ENCODE results near the gene SLC2A8.

SLC2A8 gene

GRCh38 chr9:127388037-127388855, 8.7 kb upstream of the SLC2A8 start:
- peak; percentile 74 to 91 (median 90) for DNase-seq
- Histone ChIP-seq H3K9me3 (ENCODE audit: control extremely low read depth in 1 of 5, control insufficient read depth in 4 of 5, insufficient read depth in 2 of 5, low read depth in 1 of 5, low read length in 4 of 5) (no peaks in the 10 kb centered on the region), H3K4me1 (ENCODE audit: control extremely low read depth in 1 of 4, control insufficient read depth in 4 of 4, insufficient read depth in 4 of 4, low read length in 3 of 4) (peaks cover 5 to 36% (median 20%) of the 10 kb centered on the region in 4 experiments), H3K4me3 (ENCODE audit: control insufficient read depth in 1 of 7, extremely low read depth in 1 of 7, insufficient read depth in 4 of 7, low read depth in 2 of 7, low read length in 6 of 7) (no peak overlapping the region), H3K27ac (ENCODE audit: insufficient read depth in 1 of 2, low read depth in 1 of 2, low read length in 2 of 2, poor library complexity in 1 of 2, severe bottlenecking in 2 of 2) (no peak overlapping the region), H3K36me3 (ENCODE audit: control insufficient read depth in 4 of 4, insufficient read depth in 4 of 4, low read length in 3 of 4) (no peaks in the 10 kb centered on the region), H3K27me3 (replicated peaks in 2 of 5; ENCODE audit: control insufficient read depth in 4 of 5, insufficient read depth in 5 of 5, low read length in 4 of 5) (peaks cover 3 to 36% (median 5%) of the 10 kb centered on the region in 5 experiments)
- POLR2A ChIA-PET, result interaction anchor here (1.2 kb wide), 1 partner anchor 69 kb away, joined by 3 read pairs; no protein-coding TSS in a partner anchor
- CTCF ChIA-PET, result interaction anchor here (0.6 to 1.8 kb wide), 4 partner anchors 11 to 383 kb away, joined by 3 to 6 read pairs (median 3); no protein-coding TSS in a partner anchor
- 28% methylated on average over 6 of the region's 10 CpGs for WGBS (ENCODE audit: insufficient coverage)

DNA sequence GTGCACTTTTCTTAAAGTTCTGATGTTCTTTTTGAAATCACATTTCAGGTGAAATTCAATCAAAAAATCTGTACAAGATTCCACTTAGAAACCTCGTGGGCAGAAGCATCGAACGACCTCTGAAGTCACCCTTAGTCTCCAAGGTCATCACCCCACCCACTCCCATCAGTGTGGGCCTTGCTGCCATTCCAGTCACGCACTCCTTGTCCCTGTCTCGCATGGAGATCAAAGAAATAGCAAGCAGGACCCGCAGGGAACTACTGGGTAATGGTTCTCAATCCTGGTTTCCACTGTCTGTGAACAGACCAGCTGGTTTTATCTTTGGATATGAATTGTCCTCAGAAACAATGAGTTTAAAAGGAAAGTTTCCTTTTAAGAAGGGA, 8.1 kb upstream of the SLC2A8 start:
- peaks cover 3 to 32% (median 4%) of the 10 kb centered on the region in 5 experiments for H3K27me3 ChIP-seq (replicated peaks in 2 of 5; ENCODE audit: control insufficient read depth in 4 of 5, insufficient read depth in 5 of 5, low read length in 4 of 5)

GRCh38 chr9:127389381-127390247, 7.4 kb upstream of the SLC2A8 start:
- Histone ChIP-seq H3K27me3 (replicated peaks in 2 of 5; ENCODE audit: control insufficient read depth in 4 of 5, insufficient read depth in 5 of 5, low read length in 4 of 5) (peaks cover 3 to 25% (median 4%) of the 10 kb centered on the region in 5 experiments), H3K4me1 (ENCODE audit: control extremely low read depth in 1 of 4, control insufficient read depth in 4 of 4, insufficient read depth in 4 of 4, low read length in 3 of 4) (peaks cover 5 to 36% (median 20%) of the 10 kb centered on the region in 4 experiments), H3K4me3 (ENCODE audit: control insufficient read depth in 1 of 7, extremely low read depth in 1 of 7, insufficient read depth in 4 of 7, low read depth in 2 of 7, low read length in 6 of 7) (peak overlapping the region in 1 of 7 experiments; percentile 12), H3K27ac (ENCODE audit: insufficient read depth in 1 of 2, low read depth in 1 of 2, low read length in 2 of 2, poor library complexity in 1 of 2, severe bottlenecking in 2 of 2) (no peak overlapping the region), H3K36me3 (ENCODE audit: control insufficient read depth in 4 of 4, insufficient read depth in 4 of 4, low read length in 3 of 4) (no peaks in the 10 kb centered on the region), H3K9me3 (ENCODE audit: control extremely low read depth in 1 of 5, control insufficient read depth in 4 of 5, insufficient read depth in 2 of 5, low read depth in 1 of 5, low read length in 4 of 5) (no peaks in the 10 kb centered on the region)
- no peak for DNase-seq
- ChIA-PET CTCF (interaction anchor here (0.6 to 1.8 kb wide), 2 partner anchors 10 to 18 kb away, joined by 5 to 6 read pairs; no protein-coding TSS in a partner anchor), POLR2A (no interaction called here)
- WGBS (ENCODE audit: insufficient coverage), result 10% methylated on average over 1 of the region's 4 CpGs

More for the DNA sequence above, 8.1 kb upstream of the SLC2A8 start:
- no peaks in the 10 kb centered on the region for H3K9me3 ChIP-seq (ENCODE audit: control extremely low read depth in 1 of 5, control insufficient read depth in 4 of 5, insufficient read depth in 2 of 5, low read depth in 1 of 5, low read length in 4 of 5)
- 88% methylated on average over 6 of the region's 6 CpGs for WGBS (ENCODE audit: insufficient coverage)
- no peak overlapping the region for H3K4me3 ChIP-seq (ENCODE audit: control insufficient read depth in 1 of 7, extremely low read depth in 1 of 7, insufficient read depth in 4 of 7, low read depth in 2 of 7, low read length in 6 of 7)
- no peaks in the 10 kb centered on the region for H3K36me3 ChIP-seq (ENCODE audit: control insufficient read depth in 4 of 4, insufficient read depth in 4 of 4, low read length in 3 of 4)
- DNase-seq, result no peak
- H3K4me1 ChIP-seq (ENCODE audit: control extremely low read depth in 1 of 4, control insufficient read depth in 4 of 4, insufficient read depth in 4 of 4, low read length in 3 of 4), result peaks cover 5 to 36% (median 20%) of the 10 kb centered on the region in 4 experiments
- POLR2A ChIA-PET, result interaction anchor here (1.2 kb wide), 1 partner anchor 70 kb away, joined by 3 read pairs; no protein-coding TSS in a partner anchor
- no peak overlapping the region for H3K27ac ChIP-seq (ENCODE audit: insufficient read depth in 1 of 2, low read depth in 1 of 2, low read length in 2 of 2, poor library complexity in 1 of 2, severe bottlenecking in 2 of 2)
- CTCF ChIA-PET, result interaction anchor here (0.6 to 1.8 kb wide), 2 partner anchors 11 to 384 kb away, joined by 3 to 6 read pairs; no protein-coding TSS in a partner anchor

DNA sequence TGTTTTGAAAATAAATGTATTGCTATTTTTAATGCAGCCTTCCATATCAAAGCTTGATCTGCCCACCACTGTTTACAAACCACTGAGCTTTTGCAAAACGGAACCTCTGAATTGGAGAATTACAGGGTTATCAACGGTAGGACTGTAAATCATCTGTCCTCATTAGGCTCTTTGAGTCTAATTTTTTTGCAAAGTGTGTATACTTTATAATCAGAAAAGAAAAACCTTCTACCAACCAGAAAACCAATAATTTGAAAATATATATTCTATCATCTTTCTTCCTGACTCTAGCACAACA, 6.8 kb upstream of the SLC2A8 start:
- Histone ChIP-seq H3K4me1 (ENCODE audit: control extremely low read depth in 1 of 4, control insufficient read depth in 4 of 4, insufficient read depth in 4 of 4, low read length in 3 of 4) (peaks cover 5 to 36% (median 20%) of the 10 kb centered on the region in 4 experiments), H3K27ac (ENCODE audit: insufficient read depth in 1 of 2, low read depth in 1 of 2, low read length in 2 of 2, poor library complexity in 1 of 2, severe bottlenecking in 2 of 2) (no peak overlapping the region), H3K4me3 (ENCODE audit: control insufficient read depth in 1 of 7, extremely low read depth in 1 of 7, insufficient read depth in 4 of 7, low read depth in 2 of 7, low read length in 6 of 7) (peak overlapping the region in 1 of 7 experiments; percentile 12), H3K9me3 (ENCODE audit: control extremely low read depth in 1 of 5, control insufficient read depth in 4 of 5, insufficient read depth in 2 of 5, low read depth in 1 of 5, low read length in 4 of 5) (no peaks in the 10 kb centered on the region), H3K36me3 (ENCODE audit: control insufficient read depth in 4 of 4, insufficient read depth in 4 of 4, low read length in 3 of 4) (no peaks in the 10 kb centered on the region), H3K27me3 (replicated peaks in 2 of 5; ENCODE audit: control insufficient read depth in 4 of 5, insufficient read depth in 5 of 5, low read length in 4 of 5) (peaks cover 3 to 21% (median 3%) of the 10 kb centered on the region in 5 experiments)
- DNase-seq, result peak; percentile 43 to 77 (median 60)
- WGBS (ENCODE audit: insufficient coverage), result no CpG with 5 or more reads among the region's 2 CpGs
- CTCF ChIA-PET, result interaction anchor here (0.6 to 1.8 kb wide), 2 partner anchors 9 to 18 kb away, joined by 5 to 6 read pairs; no protein-coding TSS in a partner anchor
- POLR2A ChIA-PET, result no interaction called here

GRCh38 chr9:127390563-127390962, 6.4 kb upstream of the SLC2A8 start:
- H3K4me3 ChIP-seq (ENCODE audit: control insufficient read depth in 1 of 7, extremely low read depth in 1 of 7, insufficient read depth in 4 of 7, low read depth in 2 of 7, low read length in 6 of 7), result no peak overlapping the region
- no peak for DNase-seq
- CTCF ChIA-PET, result interaction anchor here (0.6 kb wide), 1 partner anchor 17 kb away, joined by 5 read pairs; no protein-coding TSS in a partner anchor
- peaks cover 2 to 24% (median 7%) of the 10 kb centered on the region in 5 experiments for H3K27me3 ChIP-seq (replicated peaks in 2 of 5; ENCODE audit: control insufficient read depth in 4 of 5, insufficient read depth in 5 of 5, low read length in 4 of 5)
- POLR2A ChIA-PET, result no interaction called here
- H3K27ac ChIP-seq (ENCODE audit: insufficient read depth in 1 of 2, low read depth in 1 of 2, low read length in 2 of 2, poor library complexity in 1 of 2, severe bottlenecking in 2 of 2), result no peak overlapping the region
- peaks cover 5 to 36% (median 20%) of the 10 kb centered on the region in 4 experiments for H3K4me1 ChIP-seq (ENCODE audit: control extremely low read depth in 1 of 4, control insufficient read depth in 4 of 4, insufficient read depth in 4 of 4, low read length in 3 of 4)
- H3K9me3 ChIP-seq (ENCODE audit: control extremely low read depth in 1 of 5, control insufficient read depth in 4 of 5, insufficient read depth in 2 of 5, low read depth in 1 of 5, low read length in 4 of 5), result no peaks in the 10 kb centered on the region
- no peaks in the 10 kb centered on the region for H3K36me3 ChIP-seq (ENCODE audit: control insufficient read depth in 4 of 4, insufficient read depth in 4 of 4, low read length in 3 of 4)
- WGBS (ENCODE audit: insufficient coverage), result 39% methylated on average over 5 of the region's 5 CpGs

DNA sequence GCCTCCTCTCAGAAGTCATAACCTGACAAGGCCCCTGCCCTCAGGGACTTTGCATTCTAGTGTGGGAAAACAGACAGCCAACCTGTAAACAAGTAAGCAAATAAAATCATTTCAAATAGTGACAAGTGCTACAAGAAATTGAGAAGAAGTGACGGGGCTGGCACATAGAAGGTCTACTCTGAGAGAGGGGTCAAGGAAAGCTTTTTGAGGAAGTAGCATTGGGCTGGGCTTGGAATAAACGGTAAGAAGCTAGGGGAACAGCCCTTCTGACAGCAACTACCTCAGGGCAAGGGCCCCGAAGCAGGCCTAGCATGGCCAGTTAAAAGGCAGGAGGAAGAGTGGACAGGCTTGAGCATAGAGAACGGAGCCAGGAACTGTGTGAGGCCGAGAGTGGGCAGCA, 4.8 kb upstream of the SLC2A8 start:
- WGBS (ENCODE audit: insufficient coverage), result 64% methylated on average over 5 of the region's 5 CpGs
- H3K36me3 ChIP-seq (ENCODE audit: control insufficient read depth in 4 of 4, insufficient read depth in 4 of 4, low read length in 3 of 4), result no peaks in the 10 kb centered on the region
- no peak overlapping the region for H3K4me3 ChIP-seq (ENCODE audit: control insufficient read depth in 1 of 7, extremely low read depth in 1 of 7, insufficient read depth in 4 of 7, low read depth in 2 of 7, low read length in 6 of 7)
- H3K27ac ChIP-seq (ENCODE audit: insufficient read depth in 1 of 2, low read depth in 1 of 2, low read length in 2 of 2, poor library complexity in 1 of 2, severe bottlenecking in 2 of 2), result no peak overlapping the region
- DNase-seq, result peak in 1 of 3 donors; percentile 41
- CTCF ChIA-PET, result interaction anchor here (0.8 to 1.3 kb wide), 3 partner anchors 166 to 179 kb away, joined by 3 read pairs; no protein-coding TSS in a partner anchor
- peaks cover 5 to 43% (median 26%) of the 10 kb centered on the region in 4 experiments for H3K4me1 ChIP-seq (ENCODE audit: control extremely low read depth in 1 of 4, control insufficient read depth in 4 of 4, insufficient read depth in 4 of 4, low read length in 3 of 4)
- no peaks in the 10 kb centered on the region for H3K9me3 ChIP-seq (ENCODE audit: control extremely low read depth in 1 of 5, control insufficient read depth in 4 of 5, insufficient read depth in 2 of 5, low read depth in 1 of 5, low read length in 4 of 5)
- H3K27me3 ChIP-seq (replicated peaks in 2 of 5; ENCODE audit: control insufficient read depth in 4 of 5, insufficient read depth in 5 of 5, low read length in 4 of 5), result peaks cover 0 to 12% (median 8%) of the 10 kb centered on the region in 5 experiments
- POLR2A ChIA-PET, result interaction anchor here (0.7 kb wide), 1 partner anchor 783 kb away, joined by 3 read pairs; no protein-coding TSS in a partner anchor

Measured in common myeloid progenitor, CD34-positive (primary cell).